Eye (tissue), 1 donor: ENCODE results near the gene SCNN1A.

Source experiments
- DNase-seq: peaks from one replicate; pipeline ENCODE4 v3.0.0-alpha.2; 2015

The SCNN1A gene

GRCh38 chr12:6315704-6316597 is 59.4 kb downstream of the SCNN1A start:
- DNase-seq = no peak

- no peak for DNase-seq
Observed at GRCh38 chr12:6315184-6315583, 60.2 kb downstream of the SCNN1A start.

- no peak for DNase-seq
Observed at GRCh38 chr12:6314776-6315175, 60.6 kb downstream of the SCNN1A start.

- no peak for DNase-seq
Observed at GRCh38 chr12:6313326-6313940, 61.9 kb downstream of the SCNN1A start.

GRCh38 chr12:6312529-6313325 is 62.6 kb downstream of the SCNN1A start:
- peak; percentile 67 for DNase-seq

GRCh38 chr12:6311822-6312528 is 63.4 kb downstream of the SCNN1A start:
- no peak for DNase-seq

- DNase-seq = no peak
Observed at GRCh38 chr12:6310771-6311610, 64.4 kb downstream of the SCNN1A start.

GRCh38 chr12:6307529-6307928 is 67.8 kb downstream of the SCNN1A start:
- DNase-seq = no peak

GRCh38 chr12:6306599-6307220 is 68.7 kb downstream of the SCNN1A start:
- DNase-seq = no peak

- DNase-seq = no peak
Observed at GRCh38 chr12:6306151-6306550, 69.2 kb downstream of the SCNN1A start.

- no peak for DNase-seq
Observed at GRCh38 chr12:6303071-6303470, 72.3 kb downstream of the SCNN1A start.

GRCh38 chr12:6302621-6303020 is 72.7 kb downstream of the SCNN1A start:
- no peak for DNase-seq

GRCh38 chr12:6301721-6302120 is 73.6 kb downstream of the SCNN1A start:
- DNase-seq = no peak

GRCh38 chr12:6297170-6297569 is 78.2 kb downstream of the SCNN1A start:
- DNase-seq = no peak
